HG03571 (cell line): ENCODE results near the gene RNF227.
"Not testable (repeated sequence)": the region's sequence is repeated elsewhere in the genome, so short reads cannot be mapped to it uniquely, and the experiment has no call there.

Experiments
- ATAC-seq: cut with Tn5 transposase; IDR thresholded peaks from one replicate; pipeline ENCODE4 v1.9.1; 2021; ENCODE audit not compliant: unreplicated experiment

The RNF227 gene

GRCh38 chr17:7864995-7865650, 51.0 kb downstream of the RNF227 start:
- ATAC-seq: no peak

- ATAC-seq: not testable (repeated sequence)
Observed at GRCh38 chr17:7864384-7864783, 51.7 kb downstream of the RNF227 start.
